Peyer's patch (tissue), 4 donors: ENCODE data around the gene SMC5. TPM values are rescaled to one million over a fixed set of nuclear protein-coding genes. Genes with fewer than 3 reads are reported as not detected.
A peak's percentile ranks its signal among the peaks of the same experiment; 100 is the strongest.

Experiments
- DNase-seq, 3 donors: peaks; one replicate each; pipeline ENCODE4 v3.0.0-alpha.2; 2017 to 2019
- H3K27ac ChIP-seq, 4 donors: fragments of 200-600 bp; sonication (generic); one replicate each; pipeline ENCODE4 v1.5.1; 2016 to 2019
- H3K27me3 ChIP-seq, 2 donors: fragments of 200-600 bp; sonication (generic); one replicate each; pipeline ENCODE4 v1.5.1; 2019
- H3K36me3 ChIP-seq, 3 donors: fragments of 200-600 bp; sonication (generic); one replicate each; pipeline ENCODE4 v1.5.1; 2016 to 2019
- H3K4me1 ChIP-seq, 4 donors: fragments of 200-600 bp; sonication (generic); one replicate each; pipeline ENCODE4 v1.5.1; 2016 to 2019
- H3K4me3 ChIP-seq, 4 donors: fragments of 200-600 bp; sonication (generic); 1 replicate in 3 of 4; 2 replicates in 1 of 4; pipeline ENCODE4 v1.5.1; 2016 to 2019; ENCODE audit warnings: mild to moderate bottlenecking in 1 of 4
- H3K9me3 ChIP-seq, 4 donors: fragments of 200-600 bp; sonication (generic); one replicate each; pipeline ENCODE4 v1.5.1; 2016 to 2019; ENCODE audit warnings: mild to moderate bottlenecking in 1 of 4
- POLR2A ChIP-seq, 2 donors: fragments of 450-650 bp; IDR thresholded peaks; one replicate each; pipeline ENCODE4 v1.5.1; 2017; ENCODE audit warnings: antibody characterized with exemption in 2 of 2, mild to moderate bottlenecking in 2 of 2, moderate library complexity in 2 of 2
- total RNA-seq, 4 donors: library from RNA; depleted of rRNA; stranded (reverse); fragments of >200 nt; gene quantifications; one replicate each; pipeline ENCODE4 v1.1.0, GENCODE V29; 2016
- TF ChIP-seq, protein P1 (sequence below), 6 experiments: fragments of 450-650 bp in 4 of 6; fragments of 200-600 bp in 2 of 6; sonication (generic) in 1 of 6; IDR thresholded peaks; one replicate each; pipeline ENCODE4 v1.5.1; 2017 to 2019; ENCODE audit warnings: antibody characterized with exemption in 6 of 6, mild to moderate bottlenecking in 3 of 6, moderate library complexity in 1 of 6

Gene SMC5
- total RNA-seq, 4 donors from 2014 or later: 23.3 to 235 (median 86.5) TPM

DNA sequence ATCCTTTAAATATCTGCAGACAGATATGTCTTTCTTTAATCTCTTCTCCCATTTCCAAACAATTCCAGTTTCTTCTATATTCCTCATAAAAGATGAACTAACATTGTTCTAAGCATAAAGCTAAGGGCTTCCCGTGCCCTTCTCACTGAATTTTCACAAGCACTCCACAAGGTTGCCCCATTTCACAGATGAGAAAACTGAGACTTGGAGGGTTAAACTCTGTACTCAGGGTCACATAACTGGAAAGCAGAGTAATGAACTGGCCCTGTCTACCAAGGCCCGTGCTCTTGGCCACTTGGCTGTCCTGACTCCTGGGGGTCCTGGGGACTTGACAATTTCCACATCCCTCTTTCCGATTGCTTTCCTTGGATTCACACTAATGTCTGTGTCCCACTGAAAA, 130.4 kb downstream of the SMC5 start:
- Histone ChIP-seq H3K36me3 (peaks cover 0 to 25% (median 0%) of the 10 kb centered on the region in 3 donors), H3K4me1 (peaks cover 0 to 44% (median 4%) of the 10 kb centered on the region in 4 donors), H3K9me3 (no peaks in the 10 kb centered on the region), H3K4me3 (no peak overlapping the region), H3K27me3 (no peaks in the 10 kb centered on the region), H3K27ac (peak overlapping the region in 1 of 4 donors; percentile 15)
- TF ChIP-seq, protein P1, sequence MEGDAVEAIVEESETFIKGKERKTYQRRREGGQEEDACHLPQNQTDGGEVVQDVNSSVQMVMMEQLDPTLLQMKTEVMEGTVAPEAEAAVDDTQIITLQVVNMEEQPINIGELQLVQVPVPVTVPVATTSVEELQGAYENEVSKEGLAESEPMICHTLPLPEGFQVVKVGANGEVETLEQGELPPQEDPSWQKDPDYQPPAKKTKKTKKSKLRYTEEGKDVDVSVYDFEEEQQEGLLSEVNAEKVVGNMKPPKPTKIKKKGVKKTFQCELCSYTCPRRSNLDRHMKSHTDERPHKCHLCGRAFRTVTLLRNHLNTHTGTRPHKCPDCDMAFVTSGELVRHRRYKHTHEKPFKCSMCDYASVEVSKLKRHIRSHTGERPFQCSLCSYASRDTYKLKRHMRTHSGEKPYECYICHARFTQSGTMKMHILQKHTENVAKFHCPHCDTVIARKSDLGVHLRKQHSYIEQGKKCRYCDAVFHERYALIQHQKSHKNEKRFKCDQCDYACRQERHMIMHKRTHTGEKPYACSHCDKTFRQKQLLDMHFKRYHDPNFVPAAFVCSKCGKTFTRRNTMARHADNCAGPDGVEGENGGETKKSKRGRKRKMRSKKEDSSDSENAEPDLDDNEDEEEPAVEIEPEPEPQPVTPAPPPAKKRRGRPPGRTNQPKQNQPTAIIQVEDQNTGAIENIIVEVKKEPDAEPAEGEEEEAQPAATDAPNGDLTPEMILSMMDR (IDR thresholded peaks at IDR 0.05): no peak
- no peak for TF ChIP-seq POLR2A (IDR thresholded peaks at IDR 0.05)
- DNase-seq: no peak

DNA sequence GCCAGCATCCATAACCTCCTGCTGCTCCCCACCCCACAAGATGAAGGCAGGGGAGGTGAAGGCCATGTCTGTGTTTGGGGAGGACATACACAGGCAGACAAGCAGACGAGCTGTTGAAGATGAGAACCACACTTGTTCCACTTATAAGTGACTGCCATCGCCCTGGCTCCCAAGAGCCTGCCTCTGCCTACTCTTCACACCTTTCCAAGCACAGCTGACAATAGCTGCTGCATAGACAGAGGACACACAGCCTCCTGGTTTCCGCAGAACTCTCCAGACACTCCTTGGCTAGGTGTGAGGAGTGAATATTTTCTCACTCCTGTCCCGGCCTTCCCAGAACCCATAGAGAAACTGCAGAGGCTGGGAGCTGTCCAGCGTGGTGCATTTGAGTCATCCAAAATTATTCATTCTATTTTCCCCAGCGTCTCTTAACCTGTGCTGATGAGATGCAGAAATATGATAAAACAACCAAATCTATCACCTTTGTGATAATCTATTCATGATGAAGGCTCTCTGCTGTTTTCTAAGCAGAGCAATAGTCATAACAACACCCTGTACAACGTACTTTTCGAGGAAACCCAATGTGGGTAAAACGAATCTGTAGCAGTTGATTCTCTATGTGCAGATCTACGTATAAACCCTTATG, 131.0 kb downstream of the SMC5 start:
- DNase-seq: no peak
- H3K4me1 ChIP-seq: peaks cover 0 to 44% (median 4%) of the 10 kb centered on the region in 4 donors
- H3K4me3 ChIP-seq: no peak overlapping the region
- TF ChIP-seq, protein P1 (IDR thresholded peaks at IDR 0.05): no peak
- TF ChIP-seq POLR2A (IDR thresholded peaks at IDR 0.05): no peak
- H3K9me3 ChIP-seq: no peaks in the 10 kb centered on the region
- peaks cover 0 to 25% (median 0%) of the 10 kb centered on the region in 3 donors for H3K36me3 ChIP-seq
- no peaks in the 10 kb centered on the region for H3K27me3 ChIP-seq
- peak overlapping the region in 1 of 4 donors; percentile 15 for H3K27ac ChIP-seq

DNA sequence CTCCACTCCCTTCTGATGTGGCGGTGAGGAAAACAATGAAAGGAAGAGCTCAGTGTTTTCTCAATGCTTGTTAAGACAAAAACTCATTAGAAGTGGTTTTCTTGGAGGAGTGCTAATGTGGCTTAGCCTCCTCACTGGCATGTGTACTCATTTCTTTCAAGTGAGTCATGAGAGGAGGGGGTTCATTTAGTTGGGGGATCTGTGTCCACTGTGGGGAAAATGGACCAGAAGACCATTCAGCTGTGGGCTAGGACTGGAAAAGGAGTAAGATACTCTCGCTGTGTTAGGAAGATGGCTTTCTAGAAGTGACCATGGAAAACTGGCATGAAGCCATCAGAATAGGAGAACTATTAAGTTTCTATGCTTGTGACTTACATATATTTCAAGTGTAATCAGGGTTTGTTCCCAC, 132.2 kb downstream of the SMC5 start:
- no peaks in the 10 kb centered on the region for H3K27me3 ChIP-seq
- H3K27ac ChIP-seq: no peak overlapping the region
- no peak for DNase-seq
- peaks cover 0 to 19% (median 0%) of the 10 kb centered on the region in 3 donors for H3K36me3 ChIP-seq
- no peak overlapping the region for H3K4me3 ChIP-seq
- peaks cover 0 to 51% (median 4%) of the 10 kb centered on the region in 4 donors for H3K4me1 ChIP-seq
- TF ChIP-seq POLR2A (IDR thresholded peaks at IDR 0.05): no peak
- TF ChIP-seq, protein P1 (IDR thresholded peaks at IDR 0.05): no peak
- no peaks in the 10 kb centered on the region for H3K9me3 ChIP-seq

DNA sequence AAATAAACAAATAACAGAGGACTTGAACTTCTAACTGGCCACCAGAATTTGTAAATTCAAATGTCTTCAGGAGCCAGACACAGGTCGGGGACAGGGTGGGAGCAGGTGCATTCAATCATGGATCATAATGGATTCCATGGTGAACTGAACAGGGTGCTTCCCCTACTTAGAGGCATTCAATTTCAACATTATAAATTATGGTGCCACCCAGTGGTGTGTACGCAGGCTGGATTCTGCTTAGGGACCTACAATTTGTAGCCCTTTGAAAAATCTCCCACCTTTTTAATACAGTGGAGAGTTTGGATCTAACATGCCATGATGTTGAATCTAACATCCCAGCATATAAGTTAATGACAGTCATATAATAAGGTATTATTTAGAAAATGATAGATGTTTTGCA, 133.4 kb downstream of the SMC5 start:
- Histone ChIP-seq H3K27ac (peak overlapping the region in 1 of 4 donors; percentile 14), H3K4me1 (peaks cover 0 to 51% (median 6%) of the 10 kb centered on the region in 4 donors), H3K27me3 (no peaks in the 10 kb centered on the region), H3K4me3 (no peak overlapping the region), H3K9me3 (no peaks in the 10 kb centered on the region), H3K36me3 (peaks cover 0 to 7% (median 0%) of the 10 kb centered on the region in 3 donors)
- TF ChIP-seq POLR2A (IDR thresholded peaks at IDR 0.05): no peak
- TF ChIP-seq, protein P1 (IDR thresholded peaks at IDR 0.05): peak in 2 of 6 experiments; percentile 28 to 29
- DNase-seq: no peak

DNA sequence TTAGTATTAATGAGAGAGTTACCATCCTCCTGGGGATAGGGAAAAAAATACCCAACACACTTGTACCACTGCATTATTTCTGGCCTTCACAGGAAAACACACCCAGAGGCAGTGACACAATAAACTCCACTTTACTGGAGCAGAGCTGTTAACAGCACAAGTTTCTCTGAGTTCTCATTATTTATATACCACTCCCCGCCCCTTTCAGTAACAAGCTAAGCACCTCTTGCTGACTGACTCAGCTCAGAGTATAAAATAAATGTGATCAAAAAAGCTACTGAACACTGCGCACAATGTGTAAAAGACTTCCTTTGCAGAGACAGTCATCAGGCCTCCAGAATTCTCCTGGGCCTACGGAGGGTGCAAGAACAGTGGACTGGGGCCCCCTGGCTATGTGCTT, 134.1 kb downstream of the SMC5 start:
- peaks cover 0 to under 1% (median 0%) of the 10 kb centered on the region in 3 donors for H3K36me3 ChIP-seq
- H3K4me1 ChIP-seq: peaks cover 0 to 57% (median 11%) of the 10 kb centered on the region in 4 donors
- no peaks in the 10 kb centered on the region for H3K9me3 ChIP-seq
- H3K4me3 ChIP-seq: no peak overlapping the region
- peak overlapping the region in 1 of 4 donors; percentile 14 for H3K27ac ChIP-seq
- no peak for DNase-seq
- no peaks in the 10 kb centered on the region for H3K27me3 ChIP-seq
- TF ChIP-seq, protein P1 (IDR thresholded peaks at IDR 0.05): no peak
- TF ChIP-seq POLR2A (IDR thresholded peaks at IDR 0.05): no peak
